Hematopoietic multipotent progenitor cell treated with erythropoietin and hydrocortisone succinate and interleukin-3 and kit ligand, for 17 days (in vitro differentiated cells): ENCODE results near the gene TCERG1L.

Experiments used
- DNase-seq: peaks from one replicate; pipeline ENCODE4 v3.0.0-alpha.2; 2015; ENCODE audit warnings: low spot score

The TCERG1L gene

DNA sequence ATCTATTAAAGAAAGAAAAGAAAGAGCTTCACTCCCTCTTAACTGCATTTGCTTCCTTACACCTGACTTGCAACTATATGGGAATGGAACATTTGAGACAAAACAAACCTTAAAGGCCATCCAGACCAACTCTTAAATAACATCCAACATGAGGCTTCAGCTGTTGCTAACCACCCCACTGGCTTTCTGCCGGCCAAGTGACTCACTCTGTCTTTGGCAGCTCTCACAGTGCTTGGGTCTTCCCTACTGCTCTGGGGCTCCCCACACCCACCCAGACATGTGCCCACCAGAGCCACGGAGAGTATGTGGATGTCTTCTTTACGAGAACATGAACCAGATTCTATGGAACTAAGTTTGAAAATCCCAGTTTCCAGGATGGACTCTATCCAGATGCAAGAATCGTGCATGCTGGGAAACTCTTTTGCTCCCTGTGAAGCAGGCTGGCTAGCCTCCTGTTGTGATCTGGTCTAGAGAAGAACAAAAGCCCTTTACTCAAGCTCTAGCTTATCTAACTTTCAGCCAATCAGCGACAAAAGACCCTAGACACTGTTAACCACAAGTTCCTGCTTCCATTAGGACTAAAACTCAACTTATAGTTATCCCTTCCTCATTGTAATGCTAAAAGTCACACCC lies 245.7 kb downstream of the TCERG1L start:
- no peak for DNase-seq

- DNase-seq, result no peak
These were observed 248.2 kb downstream of the TCERG1L start for GRCh38 chr10:131063311-131063710.

DNA sequence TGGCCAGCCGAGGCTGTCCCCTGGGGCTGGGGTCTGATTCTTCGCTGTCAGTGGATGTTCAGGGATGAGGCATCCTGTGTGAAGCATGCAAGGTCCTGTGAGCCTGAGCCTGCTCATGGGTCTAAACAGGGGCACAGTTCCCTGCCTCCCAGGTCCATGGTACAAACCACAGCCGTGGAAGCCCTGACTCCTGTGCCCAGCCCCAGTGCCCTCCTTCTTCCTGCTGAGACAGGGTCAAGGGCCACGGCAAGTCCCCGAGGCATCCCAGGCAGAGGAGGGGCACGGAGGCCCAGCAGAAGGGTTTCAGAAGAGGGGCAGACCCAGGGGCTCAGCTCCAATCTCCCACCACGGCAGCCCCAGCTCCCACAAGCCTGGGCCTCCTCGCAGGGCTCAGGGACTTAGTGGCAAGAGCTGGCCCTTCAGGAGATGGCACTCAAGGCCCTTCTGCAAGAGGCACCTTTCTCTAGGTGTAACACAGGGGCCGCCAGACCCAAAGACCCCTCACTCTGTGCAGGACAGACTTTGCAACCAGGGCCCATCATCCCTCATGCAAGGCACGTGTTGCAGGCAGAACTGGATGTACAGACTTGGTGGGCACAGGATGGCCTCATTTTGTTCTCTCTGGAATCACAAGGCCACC lies 248.8 kb downstream of the TCERG1L start:
- no peak for DNase-seq

DNA sequence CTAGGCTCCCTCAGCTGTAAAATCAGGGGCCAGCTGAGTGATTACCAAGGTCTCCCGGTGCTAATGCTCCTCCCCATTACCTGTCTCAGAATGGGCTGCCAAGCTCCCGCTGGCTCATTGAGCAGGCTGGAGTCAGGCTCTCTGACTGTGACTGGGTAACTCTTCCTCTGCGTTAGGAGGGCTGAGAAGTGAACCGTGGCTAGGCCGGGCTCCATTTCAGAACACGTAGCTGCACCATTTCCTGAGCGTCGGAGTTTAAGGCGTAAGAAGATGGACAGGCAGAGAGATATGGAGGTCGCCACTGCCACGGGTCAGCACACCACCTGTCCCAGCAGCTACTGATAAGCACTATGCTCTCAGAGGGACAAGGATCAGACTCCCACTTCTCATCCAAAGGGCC lies 250.3 kb downstream of the TCERG1L start:
- no peak for DNase-seq

GRCh38 chr10:131059881-131060280 lies 251.6 kb downstream of the TCERG1L start:
- DNase-seq, result no peak

DNA sequence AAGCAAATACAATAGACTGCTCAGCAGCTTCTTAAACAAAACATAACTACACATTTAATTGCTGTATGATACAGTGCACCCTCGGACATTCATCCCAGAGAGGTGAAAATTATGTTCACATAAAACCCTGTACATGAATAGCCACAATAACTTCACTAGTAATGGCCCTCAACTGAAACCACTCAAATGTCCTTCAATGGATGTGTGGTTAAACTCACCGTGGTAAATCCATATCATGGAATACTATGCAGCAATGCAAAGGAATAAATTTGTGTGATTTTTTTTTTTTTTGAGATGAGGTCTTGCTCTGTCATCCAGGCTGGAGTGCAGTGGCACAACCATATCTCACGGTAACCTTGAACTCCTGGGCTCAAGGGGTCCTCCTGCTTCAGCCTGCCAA lies 252.7 kb downstream of the TCERG1L start:
- no peak for DNase-seq

GRCh38 chr10:131056781-131057180 lies 254.7 kb downstream of the TCERG1L start:
- DNase-seq, result no peak

DNA sequence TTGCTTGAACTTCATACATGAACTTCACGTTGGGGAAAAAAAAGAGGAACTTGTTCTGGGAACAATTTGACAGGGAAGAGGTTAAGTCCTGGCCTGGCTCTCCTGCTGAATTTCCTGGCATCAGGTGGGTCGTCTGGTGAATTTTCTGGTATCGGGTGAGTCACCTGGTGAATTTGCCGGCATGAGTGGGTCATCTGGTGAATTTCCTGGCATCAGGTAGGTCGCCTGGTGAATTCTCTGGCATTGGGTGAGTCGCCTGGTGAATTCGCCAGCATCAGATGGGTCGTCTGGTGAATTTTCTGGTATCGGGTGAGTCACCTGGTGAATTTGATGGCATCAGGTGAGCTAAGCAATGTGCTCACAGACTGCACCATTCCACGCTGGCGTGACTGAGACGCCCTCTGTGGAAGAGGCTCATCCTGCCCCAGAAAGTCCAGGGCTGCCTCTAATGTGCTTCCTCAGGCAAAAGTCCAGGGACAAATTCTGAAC lies 255.4 kb downstream of the TCERG1L start:
- no peak for DNase-seq

GRCh38 chr10:131055437-131055836 lies 256.1 kb downstream of the TCERG1L start:
- DNase-seq, result no peak

- no peak for DNase-seq
These were observed 258.3 kb downstream of the TCERG1L start for GRCh38 chr10:131053192-131053591.

GRCh38 chr10:131050162-131050766 lies 261.3 kb downstream of the TCERG1L start:
- no peak for DNase-seq

- DNase-seq, result no peak
These were observed 262.5 kb downstream of the TCERG1L start for GRCh38 chr10:131049016-131049415.

DNA sequence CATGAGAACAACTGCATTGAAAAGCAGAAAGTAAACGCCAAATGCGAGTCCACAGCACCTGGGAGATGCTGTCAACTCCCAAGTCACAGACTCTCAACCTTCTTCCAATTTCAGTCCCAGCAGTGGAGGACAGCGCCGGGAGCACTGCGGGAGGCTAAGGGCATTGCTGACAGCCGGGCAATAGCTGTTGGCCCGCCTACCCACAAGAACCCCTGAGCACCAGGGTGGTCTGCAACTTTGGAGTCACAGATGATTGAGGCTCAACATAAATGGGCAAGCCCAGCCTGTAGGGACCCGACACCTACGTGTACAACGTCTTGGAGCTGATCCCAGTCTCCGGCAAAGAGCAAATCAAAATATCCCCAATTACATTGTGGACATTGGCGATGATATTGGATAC lies 262.9 kb downstream of the TCERG1L start:
- no peak for DNase-seq

DNA sequence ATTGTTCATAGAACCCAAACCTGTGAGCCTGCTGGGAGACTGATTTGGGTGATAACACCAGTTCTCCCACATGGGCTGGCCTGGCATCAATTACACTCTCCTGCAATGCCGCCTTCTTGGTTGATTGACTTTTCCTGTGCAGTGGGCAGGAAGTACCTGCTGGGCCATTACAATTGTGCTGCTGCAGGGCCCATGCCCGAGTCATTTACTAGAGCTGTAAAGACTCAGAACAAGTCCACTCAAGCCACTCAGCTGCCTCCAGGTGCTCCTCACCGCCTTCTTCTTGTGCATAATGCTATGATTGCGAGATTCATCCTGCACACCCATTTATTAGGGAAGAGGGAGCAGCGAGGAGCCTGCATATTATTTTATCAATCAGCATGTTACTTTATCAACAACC lies 264.0 kb downstream of the TCERG1L start:
- no peak for DNase-seq

- DNase-seq, result no peak
These were observed 265.3 kb downstream of the TCERG1L start for GRCh38 chr10:131046194-131046593.

- no peak for DNase-seq
These were observed 267.0 kb downstream of the TCERG1L start for GRCh38 chr10:131044379-131045111.

GRCh38 chr10:131043039-131043691 lies 268.4 kb downstream of the TCERG1L start:
- DNase-seq, result no peak
